COR-L47 (cell line): ENCODE measurements around the gene ARG2.

Experiments used
- DNase-seq: peaks from one replicate; lab custom pipeline; 2025; lab: John Stamatoyannopoulos, UW

The ARG2 gene

DNA sequence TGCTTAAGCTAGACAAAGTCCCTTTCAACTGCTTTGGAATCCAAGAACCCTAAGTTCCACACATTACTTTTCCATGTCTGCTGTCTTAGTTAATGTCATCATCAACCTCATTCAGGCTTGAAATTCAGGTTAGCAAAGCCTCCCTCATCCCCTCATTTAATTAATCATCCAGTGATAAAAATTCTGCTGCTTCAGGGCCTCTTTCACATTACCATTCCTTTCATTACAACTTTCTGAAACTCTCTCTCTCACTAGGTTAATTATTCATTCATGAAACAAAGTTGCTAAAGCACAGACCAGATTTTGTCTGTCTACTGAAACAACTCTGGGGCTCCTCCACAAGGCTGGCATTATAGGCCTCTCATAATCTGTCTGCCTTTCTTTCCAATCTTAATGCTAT lies 64.1 kb downstream of the ARG2 start:
- no peak for DNase-seq

DNA sequence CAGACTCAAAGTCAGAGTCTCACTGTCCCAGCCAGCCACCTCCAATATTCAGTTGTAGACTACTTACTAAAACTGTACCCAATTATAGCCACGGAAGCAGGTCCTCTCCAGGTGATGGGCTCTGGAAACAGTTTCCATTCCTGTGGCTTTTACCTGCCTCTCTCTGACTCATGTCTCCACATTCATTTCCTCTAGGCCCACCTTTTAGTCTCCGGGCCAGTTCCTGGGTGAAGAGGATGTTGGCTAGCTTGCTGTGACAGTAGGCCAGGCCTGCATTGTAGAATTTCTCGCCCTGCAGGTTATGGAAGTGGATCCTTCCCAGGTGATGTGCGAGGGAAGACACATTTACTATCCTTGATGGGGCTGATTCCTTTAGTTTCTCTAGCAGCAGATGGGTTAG lies 70.3 kb downstream of the ARG2 start:
- no peak for DNase-seq

DNA sequence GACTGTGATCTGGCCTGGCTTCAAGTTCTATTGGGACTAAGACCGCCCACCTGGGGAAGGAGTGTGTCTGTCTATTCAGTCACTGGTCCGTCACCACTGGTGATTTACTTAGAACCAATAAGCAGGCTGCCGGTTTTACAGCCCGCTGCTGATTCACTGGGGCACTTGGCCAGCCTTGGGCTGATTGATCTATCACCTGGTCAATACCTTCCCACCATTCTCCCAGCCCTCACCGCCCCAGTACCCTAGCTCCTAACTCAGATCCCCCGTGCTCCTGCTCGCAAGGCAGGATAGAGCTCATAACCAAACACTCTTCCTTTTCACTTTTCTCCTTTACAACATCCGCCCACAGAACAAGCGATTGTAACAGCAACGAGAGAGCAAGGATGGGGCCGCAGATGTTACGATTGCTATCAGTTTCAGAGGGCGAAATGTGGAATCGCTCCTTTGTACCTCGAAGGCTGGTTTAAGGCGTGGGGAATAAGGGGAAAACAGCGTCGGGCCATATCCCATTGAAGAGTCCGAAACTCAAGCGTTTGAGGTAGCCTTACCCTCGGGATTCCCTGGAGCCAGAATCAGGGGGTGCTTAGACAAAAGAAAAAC lies 75.2 kb downstream of the ARG2 start:
- peak; percentile 68 for DNase-seq

GRCh38 chr14:67695394-67695949 lies 75.8 kb downstream of the ARG2 start, which contains the start of gene RDH11:
Gene RDH11, minus strand, starts transcription at chr14:67695764. Its CDS starts 61 bp downstream, at chr14:67695703.
- DNase-seq: peak; percentile 83

- DNase-seq: no peak
These were observed 77.3 kb downstream of the ARG2 start for GRCh38 chr14:67697006-67697405.

GRCh38 chr14:67698179-67698578 lies 78.5 kb downstream of the ARG2 start:
- DNase-seq: no peak
